Myocyte (in vitro differentiated cells): Measurements from ENCODE around the gene ABI2. TPM values are rescaled to one million over a fixed set of nuclear protein-coding genes. Genes with fewer than 3 reads are reported as not detected.

ENCODE experiments used
- DNase-seq: peaks from one replicate; pipeline ENCODE4 v3.0.0-alpha.2; 2012; ENCODE audit warnings: low read depth
- total RNA-seq: library from RNA; depleted of rRNA; stranded (reverse); fragments of >200 nt; gene quantifications from 2 replicates; pipeline ENCODE4 v1.2.3, GENCODE V29; 2014

Gene ABI2
- total RNA-seq, 1 donor from 2014 or later: 24.0 TPM

DNA sequence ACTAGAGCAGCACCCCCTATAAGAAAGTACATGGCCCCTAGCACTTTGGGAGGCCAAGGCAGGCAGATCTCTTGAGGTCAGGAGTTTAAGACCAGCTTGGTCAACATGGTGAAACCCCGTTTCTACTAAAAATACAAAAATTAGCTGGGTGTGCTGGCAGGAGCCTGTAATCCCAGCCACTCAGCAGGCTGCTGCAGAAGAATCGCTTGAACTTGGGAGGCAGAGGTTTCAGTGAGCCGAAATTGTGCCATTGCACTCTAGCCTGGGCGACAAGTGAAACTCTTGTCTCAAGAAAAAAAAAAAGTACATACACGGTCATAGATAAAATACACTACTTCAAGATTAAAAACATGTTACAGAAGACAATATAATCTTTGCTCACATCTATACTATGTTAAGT lies 143.1 kb downstream of the ABI2 start:
- no peak for DNase-seq

DNA sequence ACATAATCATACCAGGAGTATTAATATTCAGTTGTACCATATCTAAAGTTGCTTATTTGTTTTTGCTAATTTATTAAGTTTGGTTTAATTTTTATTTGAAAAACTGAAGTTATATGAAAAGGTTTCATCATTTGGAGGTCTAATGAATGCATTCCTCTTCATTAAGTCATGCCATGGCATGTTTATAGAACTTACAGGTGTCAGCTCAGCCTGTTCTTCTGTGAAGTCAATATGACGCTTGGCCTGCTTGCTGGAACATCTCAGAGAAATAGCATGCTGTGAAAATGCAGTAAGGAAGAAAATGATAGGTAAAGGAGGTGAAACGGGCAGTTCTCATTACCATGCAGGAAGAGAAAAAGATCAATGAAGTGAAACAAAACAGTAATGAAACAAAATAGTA lies 148.7 kb downstream of the ABI2 start:
- DNase-seq: no peak

DNA sequence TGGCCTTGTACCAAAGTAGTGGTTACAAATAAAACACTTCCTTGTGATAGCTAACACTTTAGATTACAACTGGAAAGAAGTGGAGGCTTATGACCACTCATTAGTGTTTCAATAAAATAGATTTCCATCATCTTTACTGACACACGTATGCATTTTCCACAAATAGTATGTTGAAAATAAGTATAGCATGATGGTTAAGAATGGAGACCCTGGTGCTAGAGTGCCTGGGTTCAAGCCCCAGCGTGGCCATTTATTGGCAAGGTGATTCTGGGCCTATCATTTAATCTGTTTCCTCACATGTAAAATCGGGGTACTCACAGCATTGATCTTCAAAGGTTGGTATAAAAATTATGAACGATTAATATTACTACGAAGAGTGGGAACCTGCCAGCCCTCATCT lies 152.4 kb downstream of the ABI2 start:
- DNase-seq: no peak

DNA sequence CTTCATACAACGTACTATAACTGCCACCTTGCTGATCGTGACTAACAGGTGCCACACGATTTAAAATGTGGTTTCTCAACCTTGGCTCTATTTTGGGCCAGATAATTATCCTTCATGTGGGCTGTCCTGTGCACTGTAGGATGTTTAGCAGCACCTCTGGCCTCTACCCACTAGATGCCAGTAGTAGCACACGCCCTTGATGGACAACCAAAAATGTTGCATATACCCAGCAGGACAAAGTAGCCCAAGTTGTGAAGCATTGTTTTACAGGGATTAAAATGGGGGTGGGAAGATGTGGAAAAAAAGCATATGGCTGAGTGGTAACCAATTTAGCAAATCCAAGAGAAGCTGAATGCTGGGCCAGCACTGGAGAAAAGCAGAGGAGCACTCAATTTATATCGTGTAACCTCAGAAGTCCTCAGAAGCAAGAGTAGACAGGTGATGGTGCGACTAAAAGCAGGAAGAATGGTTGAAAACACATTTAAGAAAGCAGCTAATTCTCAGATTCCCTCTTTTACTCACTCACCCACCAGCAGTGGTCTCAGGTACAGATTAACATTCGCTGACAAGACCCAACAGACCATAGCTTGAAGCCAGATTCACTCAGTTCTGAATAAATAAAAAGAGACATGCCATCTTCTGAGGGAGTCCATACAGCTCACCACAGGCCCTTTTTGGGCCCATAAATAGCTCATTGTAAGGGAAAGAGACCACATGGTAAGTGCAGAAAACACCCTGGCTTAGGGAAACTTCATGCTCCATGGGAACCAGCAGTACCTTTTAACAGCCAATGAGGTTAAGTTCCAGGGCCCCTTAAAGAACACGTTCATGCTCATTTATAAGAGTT lies 156.3 kb downstream of the ABI2 start:
- DNase-seq: peak; percentile 77

DNA sequence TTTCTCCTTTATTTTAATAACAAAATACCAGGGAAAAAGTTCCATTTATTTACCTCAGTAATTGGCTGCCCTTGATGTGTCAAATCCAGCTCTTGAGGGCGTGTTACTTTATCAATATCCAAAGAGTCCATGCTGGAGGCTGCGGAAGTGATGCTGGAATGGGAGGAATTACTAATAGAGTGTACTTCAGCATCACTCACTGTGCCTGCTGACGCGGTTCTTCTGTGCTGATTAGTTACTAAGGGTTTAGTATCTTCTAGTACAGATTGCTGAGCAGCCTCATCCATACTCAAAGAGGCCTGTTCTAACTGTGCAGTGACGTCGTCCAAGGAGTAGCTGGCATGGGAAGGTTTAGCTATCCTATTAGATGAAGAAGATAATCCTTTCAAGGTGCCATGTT lies 161.3 kb downstream of the ABI2 start:
- no peak for DNase-seq

DNA sequence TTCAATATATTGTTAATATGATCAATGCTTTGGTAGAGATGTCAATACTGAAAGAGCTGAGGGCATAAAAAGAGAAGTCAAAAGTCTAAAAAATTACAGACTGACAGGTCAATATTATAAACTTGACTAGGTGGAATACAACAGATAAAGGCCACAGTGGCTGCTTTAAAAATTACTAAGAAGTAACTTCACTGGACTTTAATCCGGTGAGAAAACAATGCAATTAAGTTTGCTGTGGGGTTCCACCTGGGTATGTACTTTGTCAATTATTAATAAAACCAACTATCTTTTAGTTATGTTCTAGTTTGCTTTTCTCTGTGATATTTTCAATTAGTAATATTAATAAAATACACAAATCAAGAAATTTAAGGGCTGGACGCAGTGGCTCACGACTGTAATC lies 162.2 kb downstream of the ABI2 start:
- DNase-seq: no peak

DNA sequence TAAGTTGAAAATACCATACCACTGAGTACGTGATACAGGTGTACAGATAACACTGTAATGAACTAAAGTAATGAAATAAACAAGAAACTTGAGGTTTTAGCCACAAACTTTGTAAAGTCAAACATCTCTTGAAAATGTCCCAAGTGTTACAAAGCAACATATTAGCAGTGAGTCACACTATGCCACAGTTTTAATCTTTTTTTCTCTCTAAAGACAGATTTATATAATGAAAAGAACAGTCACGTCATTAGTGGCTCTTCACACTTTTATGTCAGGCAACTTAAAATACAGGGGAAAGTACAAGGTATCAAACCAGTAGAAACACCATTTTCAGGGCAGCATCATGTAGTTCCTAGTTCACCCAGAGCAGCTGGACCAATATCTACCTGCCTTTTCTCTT lies 164.8 kb downstream of the ABI2 start:
- no peak for DNase-seq

Other genes with a start within 250 kb of the ABI2 start
- gene CYP20A1, start 89.4 kb upstream of the ABI2 start, total RNA-seq: 14.1 and 18.1 TPM in 2 replicates
- gene RAPH1, start 206.9 kb downstream of the ABI2 start, total RNA-seq: 31.3 and 41.3 TPM in 2 replicates